Activated CD8-positive, alpha-beta memory T cell treated with anti-CD3 and anti-CD28 coated beads, Interleukin-2, amount 50 U/mL, for 24 hours (primary cell): ENCODE data around the gene NBEAL2.

Source experiments
- DNase-seq: peaks from one replicate; pipeline ENCODE4 v3.0.0-alpha.2; 2020; ENCODE audit errors: extremely low read depth

NBEAL2 gene

DNA sequence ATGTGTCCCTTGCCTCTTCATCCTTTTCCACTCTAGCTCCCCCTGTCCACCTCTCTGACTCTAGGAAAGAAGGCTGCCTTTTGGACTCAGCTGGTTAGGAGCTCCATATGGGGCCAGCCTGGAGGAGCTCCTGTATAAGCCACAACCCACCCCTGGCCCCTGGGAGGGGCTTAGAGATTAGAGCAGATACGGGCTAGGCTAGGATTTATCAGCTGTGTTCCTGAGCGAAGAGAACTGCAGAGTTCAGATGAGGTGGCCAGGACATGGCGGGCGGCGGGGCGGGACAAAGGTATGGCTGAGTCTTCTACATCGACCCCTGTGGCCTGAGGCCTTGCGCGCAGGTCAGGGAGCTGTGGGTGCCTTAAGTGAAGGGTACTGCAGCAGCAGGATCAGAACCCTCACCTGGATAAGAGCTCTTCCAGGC lies 7.9 kb downstream of the NBEAL2 start:
- no peak for DNase-seq

DNA sequence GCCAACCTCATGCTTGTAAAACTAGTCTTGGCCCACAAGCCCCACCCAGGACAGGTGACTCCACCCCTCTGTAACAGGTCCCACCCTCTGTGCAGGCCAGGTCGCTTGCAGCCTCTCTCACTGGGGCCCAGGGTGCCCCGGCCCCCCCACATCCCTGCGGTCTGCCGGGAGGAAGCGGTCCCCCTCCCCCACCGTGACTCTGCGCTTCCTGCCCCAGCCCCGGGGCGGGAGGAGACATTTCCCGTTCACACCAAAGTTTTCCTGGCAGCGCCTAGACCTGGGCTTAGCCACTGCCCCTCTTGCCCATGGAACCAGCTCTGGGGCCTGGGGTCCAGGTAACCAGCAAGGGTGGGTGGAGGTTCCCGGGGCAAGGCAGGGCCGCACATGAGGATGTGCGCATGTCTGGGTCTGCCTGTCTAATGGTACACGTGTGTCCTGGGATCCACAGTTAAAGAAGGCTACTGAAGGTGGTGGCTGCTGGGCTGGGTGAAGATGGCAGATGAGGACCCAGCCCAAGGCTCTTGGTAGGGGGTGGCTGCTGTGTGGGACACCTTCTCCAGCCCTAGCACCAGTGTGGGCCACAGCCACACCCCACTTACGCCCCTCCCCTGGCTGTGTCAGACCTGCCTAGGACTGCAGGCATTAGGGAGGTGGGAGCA lies 8.4 kb downstream of the NBEAL2 start:
- peak; percentile 64 for DNase-seq

DNA sequence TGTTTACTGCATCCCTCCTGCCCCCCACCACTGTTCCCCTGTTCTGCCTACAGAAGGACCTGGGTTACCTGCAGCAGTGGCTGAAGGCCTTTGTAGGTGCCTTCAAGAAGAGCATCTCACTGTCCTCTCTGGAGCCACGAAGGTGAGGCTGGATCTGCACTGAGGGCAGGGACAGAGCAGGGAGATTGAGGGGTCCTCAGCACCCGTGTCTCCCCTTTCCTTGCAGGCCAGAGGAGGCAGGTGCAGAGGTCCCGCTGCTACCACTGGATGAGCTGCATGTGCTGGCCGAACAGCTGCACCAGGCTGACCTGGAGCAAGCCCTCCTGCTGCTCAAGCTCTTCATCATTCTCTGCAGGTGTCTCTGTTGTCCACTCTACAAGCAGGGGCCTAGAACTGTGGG lies 9.2 kb downstream of the NBEAL2 start:
- no peak for DNase-seq

DNA sequence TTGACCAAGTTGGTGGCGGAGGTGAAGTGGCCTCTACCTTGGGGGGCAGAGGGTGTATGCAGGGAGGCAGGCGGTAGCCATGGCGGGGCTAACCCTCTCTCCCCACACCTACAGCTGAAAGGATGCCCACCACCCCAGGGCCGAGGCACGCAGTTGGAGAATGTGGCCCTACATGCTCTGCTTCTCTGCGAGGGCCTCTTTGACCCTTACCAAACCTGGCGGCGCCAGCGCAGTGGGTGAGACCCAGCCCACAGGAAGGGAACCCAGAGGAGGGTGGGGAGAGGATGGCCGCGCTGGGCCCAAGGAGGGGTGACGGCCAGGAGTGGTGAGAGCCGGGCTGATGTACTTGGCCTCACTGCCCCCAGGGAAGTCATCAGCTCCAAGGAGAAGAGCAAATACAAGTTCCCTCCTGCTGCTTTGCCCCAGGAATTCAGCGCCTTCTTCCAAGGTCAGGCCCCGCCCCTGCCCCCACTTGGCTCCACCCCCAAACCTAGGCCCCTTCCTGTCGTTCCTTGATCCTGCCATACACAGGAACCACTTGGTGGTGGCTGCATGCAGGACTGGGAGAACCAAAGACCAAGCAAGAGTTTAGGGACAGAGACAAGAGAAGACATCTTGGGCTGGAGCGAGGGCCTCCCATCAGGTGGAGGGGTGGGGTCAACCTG lies 9.8 kb downstream of the NBEAL2 start:
- DNase-seq = no peak

DNA sequence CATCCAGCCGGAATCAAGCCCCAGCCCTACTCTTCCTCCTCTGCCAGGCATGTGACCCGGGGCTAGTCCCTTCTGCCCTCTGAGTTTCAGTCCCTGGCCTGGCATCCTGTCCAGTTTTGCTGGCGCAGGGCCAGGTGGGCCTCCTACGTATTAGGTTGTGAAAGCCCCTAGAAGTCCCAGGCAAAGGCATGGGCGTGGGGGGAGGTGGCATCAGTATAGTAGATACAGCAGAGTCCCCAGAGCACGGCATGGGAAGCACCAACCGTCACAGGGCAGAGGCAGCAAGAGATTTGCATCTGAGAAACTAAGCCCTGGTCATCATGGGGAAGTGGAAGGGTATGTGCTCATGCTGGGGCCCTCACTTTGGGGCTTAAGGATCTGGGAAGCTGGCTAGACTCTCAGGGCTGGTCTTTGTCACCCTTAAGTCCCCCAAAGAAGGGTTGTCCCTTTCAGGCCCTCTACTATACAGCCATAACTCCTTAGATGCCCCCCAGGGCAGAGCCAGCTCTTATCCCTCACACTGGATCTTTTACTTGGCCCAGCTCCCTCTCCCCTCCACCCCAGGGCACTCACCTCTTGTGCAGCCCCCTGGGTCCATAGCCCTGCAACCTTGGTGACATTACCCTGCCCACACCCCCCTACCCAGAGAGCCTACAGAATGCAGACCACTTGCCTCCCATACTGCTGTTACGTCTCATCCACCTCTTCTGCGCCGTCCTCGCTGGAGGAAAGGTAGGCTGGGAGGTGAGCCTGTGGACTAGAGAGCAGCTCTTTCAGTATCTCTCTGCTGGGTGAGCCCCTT lies 11.3 kb downstream of the NBEAL2 start:
- DNase-seq = no peak

DNA sequence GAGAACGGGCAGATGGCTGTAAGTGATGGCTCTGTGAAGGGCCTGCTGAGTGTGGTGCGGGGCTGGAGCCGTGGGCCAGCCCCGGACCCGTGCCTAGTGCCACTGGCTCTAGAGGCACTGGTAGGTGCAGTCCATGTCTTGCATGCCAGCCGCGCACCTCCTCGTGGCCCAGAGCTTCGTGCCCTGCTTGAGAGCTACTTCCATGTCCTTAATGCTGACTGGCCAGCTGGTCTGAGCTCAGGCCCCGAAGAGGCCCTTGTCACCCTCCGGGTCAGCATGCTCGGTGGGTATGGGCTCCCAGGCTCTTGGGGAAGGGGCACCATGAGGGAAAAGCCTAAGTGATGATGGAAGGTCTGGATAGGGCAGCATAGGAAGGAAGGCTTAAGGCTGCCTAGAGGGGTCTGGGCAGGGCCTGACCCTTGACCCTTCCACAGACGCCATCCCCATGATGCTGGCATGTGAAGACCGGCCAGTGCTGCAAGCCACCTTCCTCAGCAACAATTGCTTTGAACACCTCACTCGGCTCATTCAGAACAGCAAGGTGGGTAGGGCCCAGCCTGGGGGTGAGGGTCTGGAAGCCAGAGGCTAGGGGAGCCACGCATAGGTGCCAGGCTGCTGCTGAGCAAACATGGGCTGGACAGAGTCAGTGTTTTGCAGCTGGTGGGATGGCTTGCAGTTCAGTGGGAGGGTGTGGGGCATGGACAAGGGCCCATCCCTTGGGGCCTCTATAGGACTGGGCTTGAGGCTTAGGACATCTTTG lies 12.1 kb downstream of the NBEAL2 start:
- DNase-seq = no peak

DNA sequence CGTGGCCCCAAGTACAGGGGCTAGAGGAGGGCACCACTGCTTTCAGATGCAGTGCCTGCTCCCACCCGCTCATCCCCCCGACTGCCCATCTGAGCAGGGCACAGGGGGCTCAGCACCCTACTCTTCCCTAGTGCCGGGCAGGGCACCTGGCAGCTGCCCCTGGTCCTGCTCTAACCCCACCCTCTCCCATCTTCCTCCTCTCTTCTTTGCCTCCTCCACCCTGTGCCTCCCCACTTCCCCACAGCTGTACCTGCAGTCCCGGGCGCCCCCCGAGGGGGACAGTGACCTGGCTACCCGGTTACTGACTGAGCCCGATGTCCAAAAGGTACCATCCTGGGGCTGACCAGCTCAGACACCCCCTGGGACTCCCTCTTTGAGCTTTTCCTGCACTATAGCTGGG lies 12.8 kb downstream of the NBEAL2 start:
- no peak for DNase-seq

DNA sequence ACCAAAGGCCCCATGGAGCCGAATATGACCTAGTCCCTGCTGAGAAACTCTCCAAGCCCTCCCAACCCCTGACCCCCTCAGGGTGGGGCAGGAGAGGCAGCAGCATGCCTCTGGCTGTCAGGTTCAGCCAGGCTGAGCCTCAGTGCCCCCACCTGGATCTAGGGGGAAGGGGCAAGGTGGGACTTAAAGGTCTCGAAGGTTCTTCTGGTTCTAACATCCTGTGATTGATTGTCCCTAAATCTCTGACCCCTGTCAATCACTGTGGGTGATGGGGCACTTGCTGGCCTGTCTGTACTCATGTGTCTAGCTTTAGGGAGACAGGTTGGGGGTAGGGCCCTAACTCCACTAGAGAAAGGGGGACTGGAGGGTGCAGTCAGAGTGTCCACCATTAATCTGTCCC lies 13.8 kb downstream of the NBEAL2 start:
- DNase-seq = no peak

DNA sequence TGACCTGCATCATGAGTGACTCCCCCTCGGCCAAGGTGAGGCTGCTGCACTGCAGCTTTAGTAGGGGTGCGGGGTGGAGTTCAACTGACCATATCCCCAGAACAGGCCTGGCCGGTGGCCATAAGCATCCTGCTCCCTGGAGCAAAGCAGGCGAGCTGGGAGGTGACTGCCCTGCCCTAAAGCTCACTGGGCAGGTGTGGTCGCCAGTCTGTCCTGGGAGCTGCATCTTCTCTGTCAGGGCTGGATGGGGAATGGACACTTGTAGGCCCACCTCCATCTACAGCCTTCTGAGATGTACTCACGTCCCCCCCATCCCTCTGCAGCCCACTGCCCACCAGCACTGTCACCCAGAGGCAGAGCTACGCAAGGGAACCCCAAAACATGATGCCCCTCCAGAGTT lies 14.5 kb downstream of the NBEAL2 start:
- DNase-seq = no peak

DNA sequence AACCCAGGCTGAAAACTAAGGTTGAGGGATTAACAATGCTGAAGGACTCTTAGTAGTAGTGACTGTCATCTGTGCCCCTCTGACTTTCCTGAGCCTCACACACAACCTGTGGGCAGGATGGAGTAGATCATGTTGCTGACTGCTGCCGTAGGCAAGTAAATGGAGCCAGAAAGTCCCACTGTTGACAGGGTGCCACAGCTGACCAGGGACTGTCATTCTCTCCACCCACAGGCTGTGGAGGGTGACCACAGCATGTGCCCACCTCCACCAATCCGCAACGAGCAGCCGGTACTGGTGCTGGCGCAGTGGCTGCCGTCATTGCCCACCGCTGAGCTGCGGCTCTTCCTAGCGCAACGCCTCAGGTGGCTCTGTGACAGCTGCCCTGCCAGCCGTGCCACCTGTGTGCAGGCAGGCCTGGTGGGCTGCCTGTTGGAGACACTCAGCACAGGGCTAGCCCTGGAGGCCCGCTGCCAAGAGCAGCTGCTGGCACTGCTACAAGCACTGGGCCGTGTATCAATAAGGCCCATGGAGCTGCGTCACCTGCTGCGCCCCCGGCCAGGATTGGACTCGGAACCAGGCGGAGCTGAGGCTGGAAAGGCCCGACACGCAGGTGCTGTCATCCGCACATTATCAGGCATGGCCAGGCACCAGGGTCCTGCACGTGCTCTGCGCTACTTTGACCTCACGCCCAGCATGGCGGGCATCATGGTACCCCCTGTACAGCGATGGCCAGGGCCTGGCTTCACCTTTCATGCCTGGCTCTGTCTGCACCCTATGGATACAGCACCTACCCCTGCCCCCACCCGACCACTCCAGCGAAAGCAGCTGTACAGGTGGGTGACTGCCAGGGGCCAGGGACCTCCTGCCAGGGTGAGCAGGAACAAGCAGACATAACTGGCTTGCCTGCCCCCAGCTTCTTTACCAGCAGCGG lies 15.6 kb downstream of the NBEAL2 start:
- DNase-seq = no peak

DNA sequence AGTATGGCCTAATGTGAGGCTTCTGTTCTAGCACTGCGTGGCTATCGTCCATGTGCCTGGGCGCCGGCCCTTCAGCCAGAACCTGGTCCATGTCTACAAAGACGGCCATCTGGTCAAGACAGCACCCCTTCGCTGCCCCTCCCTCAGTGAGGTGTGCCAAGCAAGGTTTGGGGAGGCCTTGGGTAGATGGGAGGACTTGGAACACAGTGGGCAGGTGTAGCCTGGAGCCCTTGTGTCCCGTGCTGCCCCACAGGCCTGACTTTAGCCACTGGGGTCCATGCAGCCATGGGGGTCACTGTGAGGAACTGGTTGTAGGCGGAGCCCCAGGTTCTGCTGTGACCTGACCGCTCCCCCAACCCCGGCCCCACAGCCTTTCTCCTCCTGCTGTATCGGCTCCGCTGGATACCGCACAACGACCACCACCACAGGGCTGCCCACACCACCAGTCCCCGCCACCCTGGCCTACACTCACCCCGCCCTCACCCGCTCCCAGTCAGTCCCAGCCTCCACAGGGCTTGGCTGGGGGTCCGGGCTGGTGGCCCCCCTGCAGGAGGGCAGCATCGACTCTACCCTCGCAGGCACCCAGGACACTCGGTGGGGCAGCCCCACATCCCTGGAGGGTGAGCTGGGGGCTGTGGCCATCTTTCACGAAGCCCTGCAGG lies 16.6 kb downstream of the NBEAL2 start:
- no peak for DNase-seq

DNA sequence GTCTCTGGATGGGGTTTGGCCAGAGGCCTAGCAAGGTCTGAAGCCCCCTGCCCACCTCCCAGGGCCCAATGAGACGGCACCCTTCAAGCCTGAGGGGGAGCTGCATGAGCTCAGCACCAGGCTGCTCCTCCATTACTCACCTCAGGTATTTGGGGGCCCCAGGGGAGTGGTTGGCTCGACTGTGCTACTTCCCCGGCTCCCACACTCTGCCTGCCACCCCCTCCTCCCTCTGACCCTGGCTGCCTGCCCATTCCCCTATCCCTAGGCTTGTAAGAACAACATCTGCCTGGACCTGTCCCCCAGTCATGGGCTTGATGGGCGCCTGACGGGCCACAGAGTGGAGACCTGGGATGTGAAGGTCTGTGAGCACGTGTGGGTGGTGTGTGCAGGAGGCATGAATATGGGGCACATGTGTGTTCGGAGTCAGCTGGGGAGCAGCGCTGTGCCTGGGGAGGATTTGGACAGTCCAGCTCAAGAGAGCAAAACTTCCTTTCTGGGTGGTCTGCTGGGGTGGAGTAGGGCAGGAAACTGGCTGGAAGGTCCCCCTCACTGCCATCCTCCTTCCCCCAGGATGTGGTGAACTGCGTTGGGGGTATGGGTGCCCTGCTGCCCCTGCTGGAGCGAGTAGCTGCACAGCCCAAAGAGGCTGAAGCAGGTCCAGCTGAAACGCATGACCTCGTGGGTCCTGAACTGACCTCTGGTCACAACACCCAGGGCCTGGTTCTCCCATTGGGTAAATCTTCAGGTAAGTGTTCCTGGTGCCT lies 17.4 kb downstream of the NBEAL2 start:
- DNase-seq = no peak

DNA sequence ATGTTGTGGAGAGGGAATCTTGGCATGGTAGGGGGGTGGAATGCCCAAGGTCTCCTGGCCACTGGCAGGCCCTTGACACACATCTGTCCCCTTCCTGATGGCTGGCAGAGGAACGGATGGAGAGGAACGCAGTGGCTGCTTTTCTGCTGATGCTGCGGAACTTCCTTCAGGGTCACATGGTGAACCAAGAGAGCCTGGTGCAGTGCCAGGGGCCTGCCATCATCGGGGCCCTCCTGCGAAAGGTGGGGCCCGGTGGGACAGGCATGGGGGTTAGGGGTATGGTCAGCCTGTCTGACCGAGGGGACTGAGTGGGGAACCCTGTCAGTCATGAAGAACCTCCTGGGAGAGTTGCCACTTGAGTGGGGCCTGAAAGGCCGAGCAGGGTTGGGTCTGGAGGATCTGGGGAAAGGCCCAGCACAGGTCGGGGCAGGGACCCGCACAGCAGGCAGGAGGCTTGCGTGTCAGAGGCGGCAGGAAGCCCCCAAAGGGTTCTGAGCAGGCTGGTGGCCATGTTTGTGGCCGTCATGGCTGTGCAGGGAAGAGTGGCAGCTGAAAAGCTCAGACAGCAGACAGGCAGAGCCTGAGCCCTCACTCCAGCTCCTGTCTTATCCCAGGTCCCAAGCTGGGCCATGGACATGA lies 18.1 kb downstream of the NBEAL2 start:
- DNase-seq = no peak

DNA sequence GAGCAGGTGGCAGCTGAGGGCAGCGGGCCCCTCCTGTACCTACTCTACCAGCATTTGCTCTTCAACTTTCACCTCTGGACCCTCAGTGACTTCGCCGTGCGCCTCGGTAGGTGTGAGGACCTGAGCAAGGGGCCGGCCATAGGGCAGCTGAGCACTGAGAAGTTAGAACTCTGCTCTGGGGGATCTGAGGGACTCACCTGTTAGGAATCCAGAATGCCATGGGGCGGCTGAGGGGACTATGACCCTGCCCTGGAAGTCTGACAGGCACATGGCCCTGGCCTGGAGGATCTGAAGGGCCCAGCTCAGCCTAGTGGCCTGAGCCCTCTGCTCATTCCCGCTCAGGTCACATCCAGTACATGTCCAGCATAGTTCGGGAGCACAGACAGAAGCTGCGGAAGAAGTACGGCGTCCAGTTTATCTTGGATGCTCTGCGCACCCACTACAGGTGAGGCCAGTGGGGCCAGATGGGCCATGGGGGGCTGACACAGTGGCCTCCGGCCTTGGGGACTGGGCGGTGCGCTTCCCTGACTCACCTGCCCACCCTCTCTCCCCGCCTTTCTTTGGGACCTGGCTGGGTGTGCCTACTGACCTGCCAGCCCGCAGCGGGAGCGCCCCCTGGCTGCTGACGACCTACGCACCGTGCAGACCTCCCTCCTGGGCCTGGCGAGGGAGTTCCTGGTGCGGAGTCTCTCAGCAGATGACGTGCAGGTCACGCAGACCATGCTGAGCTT lies 18.8 kb downstream of the NBEAL2 start:
- no peak for DNase-seq

DNA sequence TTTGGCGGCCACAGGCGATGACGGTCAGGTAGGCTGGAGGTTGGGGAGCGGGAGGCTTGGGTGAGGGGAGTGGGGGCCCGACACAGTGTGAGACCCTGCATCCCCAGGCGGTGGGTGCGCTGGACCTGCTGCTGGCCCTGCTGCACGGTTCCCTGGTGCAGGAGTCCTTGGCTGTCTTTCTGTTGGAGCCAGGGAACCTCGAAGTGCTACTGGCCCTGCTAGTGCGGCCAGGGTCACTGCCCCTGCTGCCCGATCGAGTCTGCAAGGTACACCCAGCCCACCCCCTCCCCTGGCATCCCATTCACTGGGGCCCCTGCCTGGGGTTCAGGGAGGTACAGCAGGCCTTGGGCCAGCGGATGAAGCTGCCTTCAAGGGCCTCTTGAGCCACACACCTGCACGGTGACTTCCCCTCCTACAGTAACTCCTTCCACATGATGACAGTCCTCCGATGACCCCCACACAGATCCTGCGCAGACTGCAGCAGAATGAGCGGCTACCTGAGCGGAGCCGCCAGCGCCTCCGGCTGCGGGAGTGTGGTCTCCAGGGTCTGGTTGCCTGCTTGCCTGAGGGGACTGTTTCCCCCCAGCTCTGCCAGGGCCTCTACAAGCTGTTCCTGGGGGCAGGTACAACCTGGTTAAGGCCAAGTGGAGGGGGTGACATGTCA lies 19.5 kb downstream of the NBEAL2 start:
- no peak for DNase-seq

DNA sequence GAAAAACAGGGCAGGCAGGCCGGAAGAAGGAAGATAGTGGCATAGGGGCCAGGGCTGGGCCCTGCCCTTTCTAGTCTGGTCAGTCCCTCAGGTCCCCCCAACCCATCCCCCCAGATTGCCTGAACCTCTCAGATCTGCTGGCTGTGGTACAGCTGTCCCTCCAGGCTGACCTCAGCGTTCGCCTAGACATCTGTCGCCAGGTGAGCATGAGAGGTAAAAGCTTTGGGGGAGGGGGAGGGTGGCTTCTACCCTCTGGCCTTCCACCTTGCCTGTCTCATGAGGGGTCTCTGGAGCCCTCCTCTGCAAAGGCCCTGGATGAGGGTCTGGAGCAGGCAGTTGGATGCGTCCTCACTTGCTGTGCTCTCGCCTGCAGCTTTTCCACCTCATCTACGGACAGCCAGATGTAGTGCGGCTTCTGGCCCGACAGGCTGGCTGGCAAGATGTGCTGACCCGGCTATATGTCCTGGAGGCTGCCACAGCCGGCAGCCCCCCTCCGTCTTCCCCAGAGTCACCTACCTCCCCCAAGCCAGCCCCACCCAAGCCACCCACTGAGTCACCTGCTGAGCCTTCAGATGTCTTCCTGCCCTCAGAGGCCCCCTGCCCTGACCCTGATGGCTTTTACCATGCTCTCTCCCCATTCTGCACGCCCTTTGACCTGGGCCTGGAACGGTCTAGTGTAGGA lies 20.2 kb downstream of the NBEAL2 start:
- DNase-seq = no peak

DNA sequence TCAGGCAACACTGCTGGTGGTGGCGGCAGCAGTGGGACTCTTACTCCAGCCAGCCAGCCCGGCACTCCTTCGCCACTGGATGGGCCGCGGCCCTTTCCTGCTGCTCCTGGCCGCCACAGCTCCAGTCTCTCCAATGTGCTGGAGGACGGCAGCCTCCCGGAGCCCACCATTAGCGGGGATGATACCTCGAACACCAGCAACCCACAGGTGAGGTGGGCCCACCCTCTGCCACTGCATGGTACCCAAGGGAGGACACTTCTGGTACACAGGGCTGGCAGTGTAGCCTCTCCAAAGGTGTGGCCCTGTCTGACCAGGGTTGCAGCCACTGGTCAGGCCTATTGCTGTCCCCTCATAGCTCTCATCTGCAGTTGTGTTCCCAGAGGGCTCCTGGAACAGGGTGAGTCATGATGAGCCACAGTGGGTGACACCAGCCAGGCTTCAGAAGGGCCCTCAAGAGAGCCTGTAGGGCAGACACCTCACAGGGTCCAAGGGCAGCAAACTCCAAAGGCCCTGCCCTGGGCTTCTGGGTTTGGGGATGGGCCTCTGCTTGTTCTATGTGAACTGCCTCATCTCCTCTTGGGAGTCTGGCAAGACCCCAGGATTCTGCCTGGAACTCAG lies 20.8 kb downstream of the NBEAL2 start:
- no peak for DNase-seq
